Right lobe of liver (tissue), 6 donors: ENCODE data around the gene BMPR2. TPM values are rescaled to one million over a fixed set of nuclear protein-coding genes. Genes with fewer than 3 reads are reported as not detected.

ENCODE experiments used
- ATAC-seq, 4 donors: fragments of 200-7000 bp; cut with Tn5 transposase; one replicate each; pipeline ENCODE4 v1.9.1; 2020; ENCODE audit warnings: mild to moderate bottlenecking in 4 of 4, moderate library complexity in 4 of 4
- DNase-seq, 3 donors: peaks; one replicate each; pipeline ENCODE4 v3.0.0-alpha.2; 2020
- H3K27ac ChIP-seq, 3 donors: fragments of 200-600 bp; one replicate each; pipeline ENCODE4 v1.8.0; 2022
- H3K27me3 ChIP-seq, 2 donors: fragments of 200-600 bp; one replicate each; pipeline ENCODE4 v1.8.0; 2022
- H3K36me3 ChIP-seq, 4 donors: fragments of 200-600 bp; sonication (generic) in 1 of 4; one replicate each; pipeline versions ENCODE4 v1.5.1 to v1.8.0; 2017 to 2022; ENCODE audit warnings: control low read depth in 1 of 4
- H3K4me1 ChIP-seq, 4 donors: fragments of 200-600 bp; sonication (generic) in 1 of 4; one replicate each; pipeline versions ENCODE4 v1.5.1 to v1.8.0; 2017 to 2022; ENCODE audit warnings: control low read depth in 1 of 4
- H3K4me3 ChIP-seq, 3 donors: fragments of 200-600 bp; one replicate each; pipeline ENCODE4 v1.8.0; 2022
- H3K9me3 ChIP-seq, 4 donors: fragments of 200-600 bp; sonication (generic) in 1 of 4; one replicate each; pipeline versions ENCODE4 v1.5.1 to v1.8.0; 2017 to 2022; ENCODE audit warnings: control low read depth in 1 of 4
- POLR2A ChIP-seq: fragments of 450-650 bp; IDR thresholded peaks from one replicate; pipeline ENCODE4 v1.6.1; 2017; ENCODE audit warnings: antibody characterized with exemption, mild to moderate bottlenecking
- WGBS: methylation state at CpG from one replicate; pipeline ENCODE4 v1.1.6; 2018; ENCODE audit warnings: low coverage, low lambda C conversion rate; ENCODE audit not compliant: insufficient coverage; ENCODE audit errors: missing lambda C conversion rate; 5-methylcytosine and 5-hydroxymethylcytosine counted together
- intact Hi-C, 2 donors: fragments of 100-400 bp; cut with DNase I; formaldehyde crosslinking; loops; one replicate each; pipeline versions ENCODE4 v1.11.2 to v1.14.1; 2022
- small RNA-seq, 2 experiments: library from RNA; depleted of rRNA; stranded (forward); fragments of <200 nt; gene quantifications; one replicate each; pipeline ENCODE3, GENCODE V24; 2016
- total RNA-seq, 6 experiments: library from RNA; depleted of rRNA in 2 of 6; stranded (reverse); fragments of >200 nt in 2 of 6; fragmentation: NEBNext Ultra II Directional in 3 of 6; extraction: Animal tissue kit (Norgen Biotek cat#: 25700) in 3 of 6; gene quantifications; one replicate each; pipeline versions ENCODE4 v1.1.0 to v1.2.4, GENCODE V29; 2016 to 2023
- TF ChIP-seq, protein P1 (sequence below), 4 donors: fragments of 200-600 bp in 3 of 4; fragments of 450-650 bp in 1 of 4; IDR thresholded peaks; one replicate each; pipeline versions ENCODE4 v1.5.1 to v1.8.0; 2016 to 2022; ENCODE audit warnings: antibody characterized with exemption in 4 of 4, mild to moderate bottlenecking in 2 of 4
- donor health status: DM: no; HTN: yes; CAD: no.
- donor health status: DM: no; HTN: no; CAD: no.
- donor health status: DM: no; HTN: no; CAD: no.
- donor health status: DM: no; HTN: yes; CAD: no.
- donor health status: DM: no; HTN: yes; CAD: no.

The BMPR2 gene
- total RNA-seq, 6 experiments from 2014 or later: 14.6 to 25.2 (median 18.7) TPM

DNA sequence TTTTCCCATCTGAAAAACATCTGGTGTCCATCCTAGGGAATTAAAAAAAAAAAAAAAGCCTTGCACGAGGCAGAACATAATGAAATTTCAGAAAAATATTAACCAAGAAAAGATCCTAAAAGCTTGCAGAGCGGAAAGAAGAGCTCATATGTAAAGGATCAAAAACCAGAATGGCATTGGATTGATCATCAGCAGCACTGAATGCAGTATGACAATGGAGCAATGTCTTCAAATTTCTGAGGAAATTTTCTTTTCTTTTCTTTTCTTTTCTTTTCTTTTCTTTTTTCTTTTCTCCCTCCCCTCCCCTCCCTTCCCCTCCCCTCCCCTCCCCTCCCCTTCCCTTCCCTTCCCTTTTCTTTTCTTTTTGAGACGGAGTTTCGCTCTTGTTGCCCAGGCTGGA, 237.4 kb downstream of the BMPR2 start:
- no peaks in the 10 kb centered on the region for H3K9me3 ChIP-seq
- intact Hi-C loops: no loop called here
- no peaks in the 10 kb centered on the region for H3K4me1 ChIP-seq
- no peak overlapping the region for H3K4me3 ChIP-seq
- WGBS: 89% methylated on average over 4 of the region's 4 CpGs
- no peaks in the 10 kb centered on the region for H3K36me3 ChIP-seq
- no peak for TF ChIP-seq POLR2A
- TF ChIP-seq, protein P1, sequence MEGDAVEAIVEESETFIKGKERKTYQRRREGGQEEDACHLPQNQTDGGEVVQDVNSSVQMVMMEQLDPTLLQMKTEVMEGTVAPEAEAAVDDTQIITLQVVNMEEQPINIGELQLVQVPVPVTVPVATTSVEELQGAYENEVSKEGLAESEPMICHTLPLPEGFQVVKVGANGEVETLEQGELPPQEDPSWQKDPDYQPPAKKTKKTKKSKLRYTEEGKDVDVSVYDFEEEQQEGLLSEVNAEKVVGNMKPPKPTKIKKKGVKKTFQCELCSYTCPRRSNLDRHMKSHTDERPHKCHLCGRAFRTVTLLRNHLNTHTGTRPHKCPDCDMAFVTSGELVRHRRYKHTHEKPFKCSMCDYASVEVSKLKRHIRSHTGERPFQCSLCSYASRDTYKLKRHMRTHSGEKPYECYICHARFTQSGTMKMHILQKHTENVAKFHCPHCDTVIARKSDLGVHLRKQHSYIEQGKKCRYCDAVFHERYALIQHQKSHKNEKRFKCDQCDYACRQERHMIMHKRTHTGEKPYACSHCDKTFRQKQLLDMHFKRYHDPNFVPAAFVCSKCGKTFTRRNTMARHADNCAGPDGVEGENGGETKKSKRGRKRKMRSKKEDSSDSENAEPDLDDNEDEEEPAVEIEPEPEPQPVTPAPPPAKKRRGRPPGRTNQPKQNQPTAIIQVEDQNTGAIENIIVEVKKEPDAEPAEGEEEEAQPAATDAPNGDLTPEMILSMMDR (IDR thresholded peaks at IDR 0.05): no peak
- ATAC-seq (no peak), DNase-seq (no peak)
- no peak overlapping the region for H3K27ac ChIP-seq
- no peaks in the 10 kb centered on the region for H3K27me3 ChIP-seq

Small RNA genes within 50 kb of the gene (small RNA-seq; reads per million reads assigned to genes)
- gene MTND4LP17 (0 reads per million in 2 experiments), gene RN7SL753P (0 reads per million in 2 experiments)

Other genes with a start within 250 kb of the BMPR2 start
- 10 to 100 TPM; 43.3 to 70.8 (median 55.0) TPM for gene SUMO1, start 137.7 kb upstream of the BMPR2 start, total RNA-seq
- 10 to 100 TPM; 16.4 to 37.8 (median 28.4) TPM for gene NOP58, start 110.6 kb upstream of the BMPR2 start, total RNA-seq